Measurements from ENCODE around the gene RARA.

Gene RARA

DNA sequence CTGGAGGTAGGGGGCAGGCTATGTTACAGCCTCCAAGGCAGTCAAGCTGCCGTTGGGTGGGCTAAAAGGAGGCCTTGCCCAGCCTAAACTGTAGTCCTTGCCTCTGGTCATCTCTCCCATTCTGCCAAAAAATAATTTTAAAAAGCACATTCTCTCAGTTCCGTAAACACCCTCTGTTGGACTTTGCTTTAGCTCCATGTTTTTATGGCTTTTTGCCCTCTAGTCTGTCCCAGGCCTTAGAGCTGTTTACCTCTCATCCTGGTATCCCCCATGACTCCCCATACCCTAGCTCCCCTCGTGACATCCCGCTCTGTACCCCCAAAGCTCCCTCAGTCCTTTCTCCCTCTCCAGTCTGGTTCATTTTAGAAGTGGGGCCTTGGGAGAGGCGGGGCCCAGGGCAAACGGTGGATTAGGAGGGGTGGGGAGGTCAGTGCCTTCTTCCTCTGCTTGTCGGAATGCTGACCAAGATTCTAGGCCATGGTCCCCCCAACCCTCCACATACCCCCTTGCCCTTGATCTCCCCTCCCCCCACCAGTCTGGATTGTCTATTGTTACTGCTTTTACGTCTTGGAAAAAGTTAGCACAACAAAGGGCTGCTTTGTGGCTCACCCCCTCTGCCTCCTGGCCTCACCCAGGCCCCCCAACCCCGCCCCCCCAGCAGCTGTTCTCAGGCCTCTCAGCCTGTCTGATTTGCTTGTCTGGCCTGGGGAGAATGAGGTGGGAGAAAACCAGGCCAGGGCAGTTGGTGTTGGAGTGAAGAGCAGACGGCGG, 37.2 kb downstream of the RARA start:
- DNase-seq (ENCODE audit: low read depth) = no peak

DNA sequence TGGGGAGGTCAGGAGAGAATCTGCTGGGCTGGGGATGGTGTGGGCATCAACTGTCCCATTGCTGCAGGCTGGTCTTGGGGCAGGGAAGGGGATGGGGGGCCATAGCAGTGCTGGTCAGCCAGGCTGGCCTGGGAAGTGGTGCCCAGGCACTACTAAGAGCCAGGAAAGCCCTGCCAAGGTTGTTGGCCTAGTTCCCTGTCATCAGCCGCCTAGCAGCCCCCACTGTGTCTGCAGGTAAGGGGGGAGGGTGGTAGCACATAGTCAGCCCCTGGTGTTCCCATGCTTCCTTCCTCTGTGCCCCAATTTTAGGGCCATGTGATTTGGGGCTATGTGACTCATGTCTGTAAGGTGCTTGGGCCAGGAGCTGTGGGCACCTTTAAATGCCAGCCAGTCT, 37.8 kb downstream of the RARA start:
- no peak for DNase-seq (ENCODE audit: low read depth)

DNA sequence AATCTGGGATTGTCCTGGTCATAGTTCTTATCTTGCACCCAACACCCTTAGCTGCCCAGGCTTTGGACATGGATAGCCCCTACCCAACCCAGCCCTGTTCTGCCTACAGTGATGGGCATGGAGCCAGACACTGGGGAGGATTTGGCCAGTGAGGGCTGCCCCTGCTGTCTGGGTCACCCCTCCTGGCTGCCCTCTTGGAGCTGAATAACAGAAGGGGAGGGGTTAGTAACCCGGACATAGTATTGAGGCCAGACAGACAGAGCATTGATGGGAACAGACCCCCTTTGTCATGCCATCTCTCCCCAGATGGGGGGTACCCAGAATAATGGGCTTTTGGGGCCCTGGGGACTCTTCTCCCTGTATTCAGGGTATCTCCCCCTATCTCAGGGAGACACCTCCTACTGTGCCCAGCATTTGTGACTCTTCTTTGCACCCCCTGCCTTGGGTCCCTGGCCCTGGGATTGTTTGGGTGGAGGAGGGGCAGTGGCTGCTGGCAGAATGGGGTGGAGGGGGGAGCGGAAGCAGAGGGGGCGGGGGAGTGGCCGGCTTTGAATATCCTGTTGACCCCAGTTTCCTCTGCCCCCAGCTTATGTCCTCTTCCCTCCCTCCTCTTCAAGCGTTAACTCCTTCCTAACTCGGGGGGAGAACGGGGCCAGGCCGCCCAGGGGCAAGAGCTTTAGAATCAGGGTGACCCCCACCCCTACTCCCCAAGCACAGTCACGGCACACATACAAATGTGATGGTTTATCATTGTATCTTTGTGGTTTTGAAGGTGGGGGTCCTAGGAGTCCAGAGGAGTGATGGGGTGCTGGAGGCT, 38.5 kb downstream of the RARA start:
- no peak for DNase-seq (ENCODE audit: low read depth)

DNA sequence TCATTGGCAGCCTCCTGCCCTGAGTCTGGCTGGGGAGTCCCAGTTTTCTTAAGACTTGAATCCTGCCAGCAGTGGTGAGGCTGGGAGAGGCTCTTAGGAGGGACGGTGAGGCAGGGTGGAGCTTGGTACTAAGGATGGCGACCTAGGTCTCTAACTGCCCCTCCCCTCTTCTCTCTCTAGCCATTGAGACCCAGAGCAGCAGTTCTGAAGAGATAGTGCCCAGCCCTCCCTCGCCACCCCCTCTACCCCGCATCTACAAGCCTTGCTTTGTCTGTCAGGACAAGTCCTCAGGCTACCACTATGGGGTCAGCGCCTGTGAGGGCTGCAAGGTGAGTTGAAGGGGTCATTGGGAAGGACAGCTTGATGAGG, 39.1 kb downstream of the RARA start:
- DNase-seq (ENCODE audit: low read depth) = no peak

DNA sequence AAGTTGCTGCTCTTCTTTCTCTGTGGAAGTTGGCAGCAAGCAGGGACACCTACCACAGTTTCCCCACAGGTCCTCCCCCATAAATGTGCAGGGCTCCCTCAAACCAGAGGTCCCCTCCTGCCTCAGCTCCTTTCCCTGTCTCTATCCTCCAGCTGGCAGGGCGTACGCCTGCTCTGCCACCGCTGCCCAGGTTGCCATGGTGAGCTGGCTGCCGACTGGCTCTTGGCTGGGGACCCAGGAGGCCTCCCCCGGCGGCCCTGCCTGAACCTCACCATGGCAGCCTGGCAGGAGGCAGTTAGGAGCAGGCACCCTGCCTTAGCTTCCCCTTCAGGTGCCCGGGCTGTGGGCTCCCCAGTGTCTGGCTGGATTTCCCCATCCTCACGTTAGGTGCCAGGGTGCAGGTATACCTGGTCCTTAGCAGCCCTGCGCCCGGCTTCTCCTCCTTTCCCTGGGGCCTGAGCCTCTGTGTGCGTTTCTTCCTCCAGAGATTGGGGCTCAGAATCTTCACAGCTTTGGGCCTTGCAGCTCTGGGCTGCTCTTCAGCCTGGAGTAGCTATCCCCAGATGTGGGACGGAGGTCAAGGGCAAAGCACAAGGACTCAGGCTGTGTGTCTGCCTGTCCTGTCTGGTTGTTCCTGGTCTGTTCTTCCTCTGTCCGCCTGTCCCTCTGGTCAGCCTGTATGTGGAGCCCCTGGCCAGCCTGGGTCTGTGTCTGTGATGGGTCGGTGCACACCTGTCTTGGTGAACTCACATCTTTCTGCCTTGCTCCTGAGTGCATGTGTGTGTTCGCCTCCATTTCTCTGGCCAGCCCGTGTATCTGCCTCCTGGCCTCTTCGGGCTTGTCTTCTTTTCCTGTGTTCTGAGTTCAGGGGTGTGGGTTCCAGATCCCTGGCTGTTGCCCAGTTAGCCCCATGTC, 39.8 kb downstream of the RARA start:
- DNase-seq (ENCODE audit: low read depth) = no peak

DNA sequence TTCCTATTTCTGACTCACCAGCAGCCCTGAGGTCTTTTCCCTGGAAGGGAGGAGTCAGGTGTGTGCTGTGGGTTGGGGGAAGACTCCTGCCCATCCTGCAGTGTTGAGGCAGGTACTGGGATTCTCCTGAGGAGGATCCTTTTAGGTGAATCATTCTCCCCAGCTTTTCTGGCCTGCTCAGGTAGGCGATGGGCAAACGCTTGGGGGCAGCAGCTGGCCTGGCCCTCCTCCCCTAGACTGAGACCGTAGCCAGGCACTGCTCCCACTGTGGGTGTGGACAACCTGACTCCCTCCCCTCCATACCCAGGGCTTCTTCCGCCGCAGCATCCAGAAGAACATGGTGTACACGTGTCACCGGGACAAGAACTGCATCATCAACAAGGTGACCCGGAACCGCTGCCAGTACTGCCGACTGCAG, 40.5 kb downstream of the RARA start:
- no peak for DNase-seq (ENCODE audit: low read depth)

DNA sequence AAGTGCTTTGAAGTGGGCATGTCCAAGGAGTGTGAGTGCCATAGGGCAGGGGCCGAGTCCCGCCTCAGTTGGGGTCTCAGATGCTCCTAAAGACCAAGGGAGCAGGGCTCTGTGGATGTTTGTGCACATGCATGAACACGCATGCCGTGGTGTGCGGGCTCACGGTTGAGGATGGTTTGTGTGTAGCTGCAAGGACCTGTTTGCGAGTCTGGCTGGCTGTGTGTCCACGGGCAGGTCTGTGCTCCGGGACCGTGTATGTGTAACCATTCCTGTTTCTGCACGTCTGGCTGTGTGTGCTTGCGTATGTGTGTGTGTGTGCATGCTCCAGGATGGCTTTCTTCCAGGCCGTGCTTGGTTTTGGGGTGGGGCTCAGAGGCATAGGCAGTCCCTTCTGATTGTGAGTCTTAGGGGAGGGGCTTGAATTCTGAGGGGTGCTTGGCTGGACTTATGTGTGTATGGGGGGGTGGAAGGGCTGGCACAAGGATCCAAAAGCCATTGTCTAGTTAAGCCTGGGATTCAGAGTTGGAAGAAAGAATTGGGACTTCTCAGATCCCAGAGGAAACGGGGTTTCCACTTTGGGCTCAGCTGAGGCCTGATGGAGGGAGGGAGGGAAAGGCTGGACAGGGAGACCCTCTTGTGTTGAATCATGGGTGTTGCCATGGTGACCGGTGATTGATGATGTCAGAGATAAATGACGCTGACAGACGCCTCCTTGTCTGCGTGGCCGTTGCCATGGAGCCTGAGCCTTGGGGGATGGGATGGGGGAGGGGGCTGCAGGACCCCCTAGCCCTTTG, 41.1 kb downstream of the RARA start:
- no peak for DNase-seq (ENCODE audit: low read depth)

DNA sequence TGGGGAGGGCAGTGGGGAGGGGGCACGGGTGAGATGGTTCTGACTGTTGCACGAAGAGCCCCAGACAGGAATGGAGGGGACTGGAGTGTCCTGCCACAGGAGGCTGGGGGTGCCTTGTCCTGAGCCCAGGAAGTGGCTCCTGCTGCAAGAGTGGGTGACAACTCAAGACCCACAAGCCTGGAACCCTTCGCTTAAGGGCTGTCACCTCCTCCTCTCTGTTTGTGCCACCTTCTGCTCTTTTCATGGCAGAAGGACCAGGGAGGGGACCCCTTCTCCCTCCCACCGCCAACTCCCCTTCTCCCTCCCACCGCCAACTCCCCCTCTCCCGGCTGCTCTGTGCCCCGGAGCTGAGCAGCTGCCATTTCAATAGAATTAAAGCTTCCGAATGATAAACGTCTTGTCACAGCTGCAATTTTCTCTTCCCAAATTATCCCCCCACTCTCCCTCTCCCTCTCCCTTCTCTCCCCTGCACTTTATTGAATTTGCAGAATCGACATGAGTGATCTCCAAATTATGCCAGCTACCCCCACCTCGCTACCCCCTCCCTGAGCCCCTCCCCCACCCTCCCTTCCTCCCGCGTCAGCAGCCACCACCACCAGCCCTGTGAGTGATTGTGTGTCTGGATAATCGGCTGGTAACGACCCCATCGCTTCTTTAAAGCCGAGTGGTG, 41.8 kb downstream of the RARA start:
- DNase-seq (ENCODE audit: low read depth) = no peak

DNA sequence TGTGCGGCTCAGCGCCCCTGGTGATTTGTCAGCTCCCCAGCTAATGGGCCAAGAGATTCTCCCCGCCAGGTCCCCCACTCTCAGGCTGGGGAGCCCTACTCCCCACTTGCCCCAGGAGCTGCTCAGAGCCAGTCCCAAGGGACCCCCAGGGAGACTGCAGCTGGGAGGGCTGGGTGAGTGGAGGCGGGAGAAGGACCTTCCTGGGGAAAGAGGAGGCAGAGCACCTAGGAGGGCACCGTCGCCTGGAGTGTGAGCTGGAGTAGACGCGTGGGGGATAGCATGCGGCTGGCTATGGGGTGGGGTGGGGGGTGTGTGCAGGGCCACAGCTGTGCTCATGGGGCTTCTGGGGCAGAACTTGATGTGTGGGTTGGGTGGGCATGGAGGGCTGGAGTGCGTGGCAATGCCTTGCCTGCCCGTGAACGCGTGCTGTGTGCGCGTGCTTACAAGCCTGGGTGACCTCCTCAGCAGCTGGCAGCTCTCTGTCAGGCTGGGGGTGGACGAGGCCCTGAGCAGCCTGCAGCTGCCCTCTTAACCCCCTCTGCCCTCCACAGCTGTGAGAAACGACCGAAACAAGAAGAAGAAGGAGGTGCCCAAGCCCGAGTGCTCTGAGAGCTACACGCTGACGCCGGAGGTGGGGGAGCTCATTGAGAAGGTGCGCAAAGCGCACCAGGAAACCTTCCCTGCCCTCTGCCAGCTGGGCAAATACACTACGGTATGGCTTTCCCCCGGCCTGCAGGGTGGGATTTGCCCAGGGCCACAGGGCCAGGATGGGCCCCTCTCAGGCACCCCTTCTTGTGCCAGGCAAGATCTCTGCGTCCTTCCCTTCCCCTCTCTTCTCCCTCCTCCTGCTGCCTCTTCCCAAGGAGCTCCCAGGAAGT, 42.6 kb downstream of the RARA start:
- no peak for DNase-seq (ENCODE audit: low read depth)

DNA sequence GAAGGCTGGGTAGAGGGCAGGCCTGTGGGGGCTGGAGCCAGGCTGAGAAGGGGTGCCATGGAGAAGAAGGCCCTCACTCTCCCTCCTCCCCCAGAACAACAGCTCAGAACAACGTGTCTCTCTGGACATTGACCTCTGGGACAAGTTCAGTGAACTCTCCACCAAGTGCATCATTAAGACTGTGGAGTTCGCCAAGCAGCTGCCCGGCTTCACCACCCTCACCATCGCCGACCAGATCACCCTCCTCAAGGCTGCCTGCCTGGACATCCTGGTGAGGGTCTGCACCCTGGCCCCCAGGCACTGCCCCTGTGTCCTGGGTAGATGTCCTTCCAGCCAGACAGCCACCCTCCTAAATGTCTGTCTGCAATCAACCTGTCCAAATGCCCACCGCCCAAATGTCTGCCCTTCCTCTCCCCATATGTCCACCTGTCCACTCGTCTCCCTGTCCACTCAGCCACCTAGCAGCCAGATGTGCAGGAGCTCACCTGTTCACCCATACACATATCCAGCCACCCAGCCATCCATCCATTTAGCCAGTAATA, 43.3 kb downstream of the RARA start:
- DNase-seq (ENCODE audit: low read depth) = no peak

DNA sequence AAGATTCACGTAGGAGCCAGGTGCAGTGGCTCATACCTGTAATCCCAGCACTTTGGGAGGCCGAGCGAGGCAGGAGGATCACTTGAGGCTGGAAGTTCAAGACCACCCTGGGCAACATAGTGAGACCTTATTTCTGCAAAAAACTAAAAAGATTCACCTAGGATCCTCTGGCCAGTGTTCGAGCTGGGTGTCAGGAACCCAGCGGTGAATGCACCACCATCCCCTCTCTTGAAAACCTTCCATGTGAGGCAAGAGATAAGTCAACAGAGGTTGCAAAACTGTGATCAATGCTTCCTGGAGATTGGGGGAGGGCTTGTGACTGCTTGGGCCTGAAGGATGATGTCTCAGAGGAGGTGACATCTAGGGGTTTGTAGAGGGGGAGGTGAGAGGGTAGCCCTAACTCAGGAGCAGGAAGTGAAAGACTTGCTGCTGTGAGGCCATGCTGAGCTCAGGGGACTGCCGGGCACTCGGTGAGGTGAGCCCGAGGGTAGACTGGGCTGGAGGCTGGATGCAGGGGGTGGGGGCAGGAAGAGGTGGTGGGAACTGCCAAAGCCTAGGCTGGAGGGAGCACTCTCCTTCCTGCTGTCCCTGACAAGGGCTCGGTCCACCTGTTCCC, 43.9 kb downstream of the RARA start:
- DNase-seq (ENCODE audit: low read depth) = no peak

DNA sequence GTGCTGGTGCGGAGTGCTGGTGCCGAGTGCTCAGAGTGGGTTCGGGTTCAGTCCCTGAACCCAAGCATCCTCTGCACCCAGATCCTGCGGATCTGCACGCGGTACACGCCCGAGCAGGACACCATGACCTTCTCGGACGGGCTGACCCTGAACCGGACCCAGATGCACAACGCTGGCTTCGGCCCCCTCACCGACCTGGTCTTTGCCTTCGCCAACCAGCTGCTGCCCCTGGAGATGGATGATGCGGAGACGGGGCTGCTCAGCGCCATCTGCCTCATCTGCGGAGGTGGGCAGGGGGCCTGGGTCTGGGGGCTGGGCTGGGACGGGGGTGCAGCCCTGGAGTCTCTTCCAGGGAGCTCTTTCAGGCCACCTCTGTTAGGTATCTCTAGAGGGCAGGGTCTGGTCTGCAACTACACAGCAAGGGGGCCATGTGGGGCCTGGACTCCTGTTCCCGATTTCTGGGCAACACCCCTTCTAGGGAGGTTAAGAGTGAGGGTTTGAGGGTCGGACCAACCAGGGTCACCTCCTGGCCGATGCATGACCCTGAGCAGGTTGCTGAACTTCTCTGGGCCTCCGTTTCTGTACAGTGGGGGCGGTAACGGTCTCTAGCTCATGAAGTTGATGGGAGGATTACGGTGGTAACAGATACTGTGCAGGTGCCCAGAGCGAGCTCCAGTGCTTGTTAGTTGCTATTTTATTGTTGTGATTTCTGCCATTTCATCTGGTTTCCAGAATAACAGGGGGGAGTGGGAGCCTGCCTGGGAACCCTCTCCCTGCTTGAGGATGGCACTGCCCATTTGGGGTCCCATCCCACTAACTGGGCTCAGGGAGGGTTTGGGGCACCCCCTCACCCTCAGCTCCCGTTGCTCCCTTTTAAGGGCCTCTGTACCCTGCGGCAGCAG, 45.5 kb downstream of the RARA start:
- DNase-seq (ENCODE audit: low read depth) = no peak

DNA sequence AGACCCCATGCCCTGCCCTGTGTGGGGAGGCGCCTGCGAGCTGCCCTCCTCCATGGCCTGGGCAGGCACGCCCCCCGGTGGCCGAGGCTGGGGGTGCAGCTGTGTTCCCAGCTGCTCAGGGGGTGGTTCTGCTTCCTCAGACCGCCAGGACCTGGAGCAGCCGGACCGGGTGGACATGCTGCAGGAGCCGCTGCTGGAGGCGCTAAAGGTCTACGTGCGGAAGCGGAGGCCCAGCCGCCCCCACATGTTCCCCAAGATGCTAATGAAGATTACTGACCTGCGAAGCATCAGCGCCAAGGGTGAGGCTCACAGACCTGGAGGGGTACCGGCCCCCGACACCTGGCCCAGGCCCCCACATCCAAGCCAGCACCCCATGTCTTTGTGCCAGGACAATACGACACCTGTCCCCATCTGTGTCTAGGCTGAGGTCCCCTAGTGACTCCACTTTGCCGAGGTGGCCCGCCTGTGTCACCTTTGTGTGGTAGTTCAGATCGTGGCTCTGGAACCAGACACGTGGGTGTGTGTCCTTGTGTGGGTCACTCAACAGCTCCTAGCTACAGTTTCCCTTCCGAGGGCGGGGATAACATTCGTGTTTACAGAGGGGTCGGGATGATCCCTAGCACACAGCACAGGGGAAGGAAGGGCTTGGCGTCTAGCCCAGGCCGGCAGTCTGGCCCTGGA, 46.3 kb downstream of the RARA start:
- DNase-seq (ENCODE audit: low read depth) = peak; percentile 58

DNA sequence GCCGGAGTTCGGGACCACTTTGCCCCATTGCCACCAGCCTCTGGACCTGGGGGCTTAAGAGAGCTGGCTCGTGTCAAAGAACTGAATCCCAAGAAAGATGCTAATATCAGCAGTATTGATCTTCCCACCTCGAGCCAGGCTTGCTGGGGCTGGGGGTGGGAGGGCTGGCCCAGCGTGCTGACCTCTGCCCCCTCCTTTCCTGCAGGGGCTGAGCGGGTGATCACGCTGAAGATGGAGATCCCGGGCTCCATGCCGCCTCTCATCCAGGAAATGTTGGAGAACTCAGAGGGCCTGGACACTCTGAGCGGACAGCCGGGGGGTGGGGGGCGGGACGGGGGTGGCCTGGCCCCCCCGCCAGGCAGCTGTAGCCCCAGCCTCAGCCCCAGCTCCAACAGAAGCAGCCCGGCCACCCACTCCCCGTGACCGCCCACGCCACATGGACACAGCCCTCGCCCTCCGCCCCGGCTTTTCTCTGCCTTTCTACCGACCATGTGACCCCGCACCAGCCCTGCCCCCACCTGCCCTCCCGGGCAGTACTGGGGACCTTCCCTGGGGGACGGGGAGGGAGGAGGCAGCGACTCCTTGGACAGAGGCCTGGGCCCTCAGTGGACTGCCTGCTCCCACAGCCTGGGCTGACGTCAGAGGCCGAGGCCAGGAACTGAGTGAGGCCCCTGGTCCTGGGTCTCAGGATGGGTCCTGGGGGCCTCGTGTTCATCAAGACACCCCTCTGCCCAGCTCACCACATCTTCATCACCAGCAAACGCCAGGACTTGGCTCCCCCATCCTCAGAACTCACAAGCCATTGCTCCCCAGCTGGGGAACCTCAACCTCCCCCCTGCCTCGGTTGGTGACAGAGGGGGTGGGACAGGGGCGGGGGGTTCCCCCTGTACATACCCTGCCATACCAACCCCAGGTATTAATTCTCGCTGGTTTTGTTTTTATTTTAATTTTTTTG, 47.1 kb downstream of the RARA start:
- no peak for DNase-seq (ENCODE audit: low read depth)

DNA sequence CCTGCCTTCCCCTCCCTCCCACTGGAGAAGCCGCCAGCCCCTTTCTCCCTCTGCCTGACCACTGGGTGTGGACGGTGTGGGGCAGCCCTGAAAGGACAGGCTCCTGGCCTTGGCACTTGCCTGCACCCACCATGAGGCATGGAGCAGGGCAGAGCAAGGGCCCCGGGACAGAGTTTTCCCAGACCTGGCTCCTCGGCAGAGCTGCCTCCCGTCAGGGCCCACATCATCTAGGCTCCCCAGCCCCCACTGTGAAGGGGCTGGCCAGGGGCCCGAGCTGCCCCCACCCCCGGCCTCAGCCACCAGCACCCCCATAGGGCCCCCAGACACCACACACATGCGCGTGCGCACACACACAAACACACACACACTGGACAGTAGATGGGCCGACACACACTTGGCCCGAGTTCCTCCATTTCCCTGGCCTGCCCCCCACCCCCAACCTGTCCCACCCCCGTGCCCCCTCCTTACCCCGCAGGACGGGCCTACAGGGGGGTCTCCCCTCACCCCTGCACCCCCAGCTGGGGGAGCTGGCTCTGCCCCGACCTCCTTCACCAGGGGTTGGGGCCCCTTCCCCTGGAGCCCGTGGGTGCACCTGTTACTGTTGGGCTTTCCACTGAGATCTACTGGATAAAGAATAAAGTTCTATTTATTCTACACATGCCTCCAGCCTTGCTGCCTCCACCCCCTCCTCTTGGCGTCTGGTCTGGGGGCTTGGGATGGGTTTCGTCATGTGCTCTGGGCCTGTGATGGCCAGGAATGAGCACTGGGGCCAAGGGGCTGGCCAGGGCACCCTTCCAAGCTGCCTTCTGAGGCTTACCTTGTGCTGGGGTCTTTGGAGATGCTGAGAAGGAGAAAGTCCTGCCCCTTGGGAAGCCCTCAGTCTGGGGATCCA, 48.3 kb downstream of the RARA start:
- DNase-seq (ENCODE audit: low read depth) = no peak

All from stimulated activated CD8-positive, alpha-beta memory T cell treated with anti-CD3 and anti-CD28 coated beads, Interleukin-12 subunit alpha, Interleukin-12 subunit beta, amount 100 ng/mL, for 1 hour (primary cell).